ENCODE measurements around the gene KCTD17. TPM values are rescaled to one million over a fixed set of nuclear protein-coding genes. Genes with fewer than 3 reads are reported as not detected.

KCTD17 gene
- 10 to 100 TPM in 1 of 6 donors, 1 to 10 TPM in 5; 6.7 to 15.6 (median 9.5) TPM for polyA plus RNA-seq (ENCODE audit: low read depth in 6 of 6)

- H3K9me3 Mint-ChIP-seq = no peaks in the 10 kb centered on the region
- H3K4me1 Mint-ChIP-seq = peaks cover 5 to 19% (median 17%) of the 10 kb centered on the region in 3 donors
- peaks cover 0 to 7% of the 10 kb centered on the region in 2 donors for H3K36me3 Mint-ChIP-seq
- peak within 1 kb of the TSS in 4 of 6 donors; percentile 33 to 80 (median 56) for H3K27ac Mint-ChIP-seq
- H3K27me3 Mint-ChIP-seq = no peaks in the 10 kb centered on the region
- peak; percentile 99 to 100 for ATAC-seq (ENCODE audit: low read depth in 2 of 2)
- peak within 1 kb of the TSS; percentile 75 to 91 (median 86) for H3K4me3 Mint-ChIP-seq
- DNase-seq = peak; percentile 68
These were observed at the start of gene KCTD17 for GRCh38 chr22:37051391-37052385. KCTD17 (plus strand) TSS chr22:37051742; CDS start chr22:37051761, 19 bp downstream.

GRCh38 chr22:37001826-37002225 lies 49.7 kb upstream of the KCTD17 start:
- Mint-ChIP-seq H3K27ac (peak overlapping the region in 1 of 6 donors; percentile 23), H3K9me3 (peaks cover 0 to 9% (median 5%) of the 10 kb centered on the region in 7 donors), H3K36me3 (peaks cover 0 to 8% of the 10 kb centered on the region in 2 donors), H3K4me3 (no peak overlapping the region), H3K4me1 (no peaks in the 10 kb centered on the region), H3K27me3 (peaks cover 13 to 55% (median 40%) of the 10 kb centered on the region in 3 donors)
- DNase-seq = no peak
- ATAC-seq (ENCODE audit: low read depth in 2 of 2) = no peak

- H3K4me3 Mint-ChIP-seq = no peak overlapping the region
- H3K36me3 Mint-ChIP-seq = peaks cover 0 to 8% of the 10 kb centered on the region in 2 donors
- H3K4me1 Mint-ChIP-seq = no peaks in the 10 kb centered on the region
- peaks cover 0 to 9% (median 5%) of the 10 kb centered on the region in 7 donors for H3K9me3 Mint-ChIP-seq
- ATAC-seq (ENCODE audit: low read depth in 2 of 2) (no peak), DNase-seq (no peak)
- no peak overlapping the region for H3K27ac Mint-ChIP-seq
- H3K27me3 Mint-ChIP-seq = peaks cover 6 to 57% (median 44%) of the 10 kb centered on the region in 3 donors
These were observed 48.9 kb upstream of the KCTD17 start for GRCh38 chr22:37002633-37003032.

- peaks cover 0 to 9% (median 5%) of the 10 kb centered on the region in 7 donors for H3K9me3 Mint-ChIP-seq
- ATAC-seq (ENCODE audit: low read depth in 2 of 2) = no peak
- no peak for DNase-seq
- peaks cover 0 to 65% (median 60%) of the 10 kb centered on the region in 3 donors for H3K27me3 Mint-ChIP-seq
- H3K4me1 Mint-ChIP-seq = no peaks in the 10 kb centered on the region
- H3K27ac Mint-ChIP-seq = no peak overlapping the region
- H3K4me3 Mint-ChIP-seq = no peak overlapping the region
- H3K36me3 Mint-ChIP-seq = peaks cover 0 to 8% of the 10 kb centered on the region in 2 donors
These were observed 43.9 kb upstream of the KCTD17 start for GRCh38 chr22:37007651-37008050.

GRCh38 chr22:37008365-37008764 lies 43.2 kb upstream of the KCTD17 start:
- DNase-seq = no peak
- Mint-ChIP-seq H3K27me3 (peaks cover 0 to 58% (median 53%) of the 10 kb centered on the region in 3 donors), H3K4me1 (no peaks in the 10 kb centered on the region), H3K36me3 (peaks cover 0 to 8% of the 10 kb centered on the region in 2 donors), H3K4me3 (no peak overlapping the region), H3K27ac (no peak overlapping the region), H3K9me3 (peaks cover 0 to 9% (median 5%) of the 10 kb centered on the region in 7 donors)
- no peak for ATAC-seq (ENCODE audit: low read depth in 2 of 2)

- Mint-ChIP-seq H3K4me1 (no peaks in the 10 kb centered on the region), H3K4me3 (no peak overlapping the region), H3K27me3 (peaks cover 0 to 47% (median 42%) of the 10 kb centered on the region in 3 donors), H3K36me3 (peaks cover 0 to 8% of the 10 kb centered on the region in 2 donors), H3K9me3 (peaks cover 0 to 8% (median 5%) of the 10 kb centered on the region in 7 donors), H3K27ac (no peak overlapping the region)
- ATAC-seq (ENCODE audit: low read depth in 2 of 2) = no peak
- no peak for DNase-seq
These were observed 42.1 kb upstream of the KCTD17 start for GRCh38 chr22:37009490-37009889.

GRCh38 chr22:37010174-37010573 lies 41.4 kb upstream of the KCTD17 start:
- H3K36me3 Mint-ChIP-seq = peaks cover 0 to 7% of the 10 kb centered on the region in 2 donors
- H3K27ac Mint-ChIP-seq = peak overlapping the region in 1 of 6 donors; percentile 81
- no peak for DNase-seq
- ATAC-seq (ENCODE audit: low read depth in 2 of 2) = no peak
- peaks cover 0 to 44% (median 36%) of the 10 kb centered on the region in 3 donors for H3K27me3 Mint-ChIP-seq
- peaks cover 0 to 2% (median 0%) of the 10 kb centered on the region in 3 donors for H3K4me1 Mint-ChIP-seq
- no peak overlapping the region for H3K4me3 Mint-ChIP-seq
- H3K9me3 Mint-ChIP-seq = peaks cover 0 to 2% (median 1%) of the 10 kb centered on the region in 7 donors

GRCh38 chr22:37010976-37011375 lies 40.6 kb upstream of the KCTD17 start:
- Mint-ChIP-seq H3K4me1 (peaks cover 0 to 5% (median 0%) of the 10 kb centered on the region in 3 donors), H3K27me3 (peaks cover 0 to 36% (median 28%) of the 10 kb centered on the region in 3 donors), H3K9me3 (no peaks in the 10 kb centered on the region), H3K36me3 (no peaks in the 10 kb centered on the region), H3K4me3 (no peak overlapping the region), H3K27ac (peak overlapping the region in 1 of 6 donors; percentile 61)
- ATAC-seq (ENCODE audit: low read depth in 2 of 2) = no peak
- no peak for DNase-seq

- Mint-ChIP-seq H3K4me3 (no peak overlapping the region), H3K9me3 (no peaks in the 10 kb centered on the region), H3K27me3 (peaks cover 0 to 31% (median 23%) of the 10 kb centered on the region in 3 donors), H3K4me1 (peaks cover 0 to 5% (median 0%) of the 10 kb centered on the region in 3 donors), H3K36me3 (no peaks in the 10 kb centered on the region), H3K27ac (no peak overlapping the region)
- DNase-seq = no peak
- no peak for ATAC-seq (ENCODE audit: low read depth in 2 of 2)
These were observed 40.1 kb upstream of the KCTD17 start for GRCh38 chr22:37011472-37011871.

- Mint-ChIP-seq H3K9me3 (no peaks in the 10 kb centered on the region), H3K27ac (peak overlapping the region in 1 of 6 donors; percentile 5), H3K36me3 (no peaks in the 10 kb centered on the region), H3K4me3 (no peak overlapping the region), H3K27me3 (peaks cover 0 to 25% (median 14%) of the 10 kb centered on the region in 3 donors), H3K4me1 (peaks cover 0 to 5% (median 0%) of the 10 kb centered on the region in 3 donors)
- ATAC-seq (ENCODE audit: low read depth in 2 of 2) = no peak
- no peak for DNase-seq
These were observed 39.2 kb upstream of the KCTD17 start for GRCh38 chr22:37012262-37012904.

- peak overlapping the region in 2 of 6 donors; percentile 78 for H3K27ac Mint-ChIP-seq
- H3K27me3 Mint-ChIP-seq = peaks cover 0 to 20% (median 9%) of the 10 kb centered on the region in 3 donors
- DNase-seq = no peak
- no peak for ATAC-seq (ENCODE audit: low read depth in 2 of 2)
- H3K9me3 Mint-ChIP-seq = no peaks in the 10 kb centered on the region
- no peak overlapping the region for H3K4me3 Mint-ChIP-seq
- no peaks in the 10 kb centered on the region for H3K36me3 Mint-ChIP-seq
- H3K4me1 Mint-ChIP-seq = peaks cover 0 to 5% (median 0%) of the 10 kb centered on the region in 3 donors
These were observed 38.6 kb upstream of the KCTD17 start for GRCh38 chr22:37012956-37013355.

- Mint-ChIP-seq H3K27me3 (peaks cover 0 to 7% (median 6%) of the 10 kb centered on the region in 3 donors), H3K4me3 (peak overlapping the region in 1 of 8 donors; percentile 23), H3K9me3 (no peaks in the 10 kb centered on the region), H3K4me1 (peaks cover 0 to 10% (median 0%) of the 10 kb centered on the region in 3 donors), H3K27ac (no peak overlapping the region), H3K36me3 (no peaks in the 10 kb centered on the region)
- ATAC-seq (ENCODE audit: low read depth in 2 of 2) = no peak
- no peak for DNase-seq
These were observed 37.1 kb upstream of the KCTD17 start for GRCh38 chr22:37014415-37014806.

Measured in naive B cell (primary cell).